ENCODE measurements around the gene MAP3K3. TPM values are rescaled to one million over a fixed set of nuclear protein-coding genes. Genes with fewer than 3 reads are reported as not detected.

The MAP3K3 gene
- total RNA-seq, 4 donors from 2014 or later, result 62.8 to 107 (median 71.7) TPM

- no peak overlapping the region for H3K4me3 ChIP-seq
- H3K27me3 ChIP-seq, result no peaks in the 10 kb centered on the region
- peaks cover 0 to 35% (median 9%) of the 10 kb centered on the region in 4 donors for H3K4me1 ChIP-seq
- TF ChIP-seq EP300 (IDR thresholded peaks at IDR 0.05) (no peak), POLR2A (IDR thresholded peaks at IDR 0.05) (no peak)
- TF ChIP-seq, protein P1, sequence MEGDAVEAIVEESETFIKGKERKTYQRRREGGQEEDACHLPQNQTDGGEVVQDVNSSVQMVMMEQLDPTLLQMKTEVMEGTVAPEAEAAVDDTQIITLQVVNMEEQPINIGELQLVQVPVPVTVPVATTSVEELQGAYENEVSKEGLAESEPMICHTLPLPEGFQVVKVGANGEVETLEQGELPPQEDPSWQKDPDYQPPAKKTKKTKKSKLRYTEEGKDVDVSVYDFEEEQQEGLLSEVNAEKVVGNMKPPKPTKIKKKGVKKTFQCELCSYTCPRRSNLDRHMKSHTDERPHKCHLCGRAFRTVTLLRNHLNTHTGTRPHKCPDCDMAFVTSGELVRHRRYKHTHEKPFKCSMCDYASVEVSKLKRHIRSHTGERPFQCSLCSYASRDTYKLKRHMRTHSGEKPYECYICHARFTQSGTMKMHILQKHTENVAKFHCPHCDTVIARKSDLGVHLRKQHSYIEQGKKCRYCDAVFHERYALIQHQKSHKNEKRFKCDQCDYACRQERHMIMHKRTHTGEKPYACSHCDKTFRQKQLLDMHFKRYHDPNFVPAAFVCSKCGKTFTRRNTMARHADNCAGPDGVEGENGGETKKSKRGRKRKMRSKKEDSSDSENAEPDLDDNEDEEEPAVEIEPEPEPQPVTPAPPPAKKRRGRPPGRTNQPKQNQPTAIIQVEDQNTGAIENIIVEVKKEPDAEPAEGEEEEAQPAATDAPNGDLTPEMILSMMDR (IDR thresholded peaks at IDR 0.05), result no peak
- H3K36me3 ChIP-seq, result peaks cover 7 to 82% (median 53%) of the 10 kb centered on the region in 3 donors
- DNase-seq (ENCODE audit: low spot score in 2 of 2), result no peak
- 78 to 80% methylated on average over 11 of the region's 11 CpGs for WGBS, 2 donors
- no peaks in the 10 kb centered on the region for H3K9me3 ChIP-seq
- no peak overlapping the region for H3K27ac ChIP-seq
These were observed 70.1 kb downstream of the MAP3K3 start for GRCh38 chr17:63692195-63692816.

- peaks cover 0 to 48% (median 21%) of the 10 kb centered on the region in 4 donors for H3K4me1 ChIP-seq
- peaks cover 7 to 75% (median 51%) of the 10 kb centered on the region in 3 donors for H3K36me3 ChIP-seq
- 85 to 87% methylated on average over 14 to 17 of the region's 18 CpGs for WGBS, 2 donors
These were observed 71.3 kb downstream of the MAP3K3 start for GRCh38 chr17:63693411-63694113.

GRCh38 chr17:63694229-63694949, 72.2 kb downstream of the MAP3K3 start:
- Histone ChIP-seq H3K27me3 (no peaks in the 10 kb centered on the region), H3K27ac (peak overlapping the region in 3 of 4 donors; percentile 15 to 45 (median 28)), H3K4me3 (no peak overlapping the region), H3K9me3 (no peaks in the 10 kb centered on the region), H3K4me1 (peaks cover 0 to 56% (median 28%) of the 10 kb centered on the region in 4 donors), H3K36me3 (peaks cover 7 to 66% (median 43%) of the 10 kb centered on the region in 3 donors)
- WGBS, 2 donors, result 63 to 67% methylated on average over 8 to 10 of the region's 12 CpGs
- no peak for DNase-seq (ENCODE audit: low spot score in 2 of 2)
- no peak for TF ChIP-seq EP300 (IDR thresholded peaks at IDR 0.05)
- TF ChIP-seq, protein P1 (IDR thresholded peaks at IDR 0.05), result no peak
- TF ChIP-seq POLR2A (IDR thresholded peaks at IDR 0.05), result no peak

More at GRCh38 chr17:63693411-63694113, 71.3 kb downstream of the MAP3K3 start:
- Histone ChIP-seq H3K9me3 (no peaks in the 10 kb centered on the region), H3K27me3 (no peaks in the 10 kb centered on the region), H3K4me3 (no peak overlapping the region), H3K27ac (no peak overlapping the region)
- TF ChIP-seq POLR2A (IDR thresholded peaks at IDR 0.05), result no peak
- TF ChIP-seq, protein P1 (IDR thresholded peaks at IDR 0.05), result no peak
- TF ChIP-seq EP300 (IDR thresholded peaks at IDR 0.05), result no peak
- DNase-seq (ENCODE audit: low spot score in 2 of 2), result no peak

DNA sequence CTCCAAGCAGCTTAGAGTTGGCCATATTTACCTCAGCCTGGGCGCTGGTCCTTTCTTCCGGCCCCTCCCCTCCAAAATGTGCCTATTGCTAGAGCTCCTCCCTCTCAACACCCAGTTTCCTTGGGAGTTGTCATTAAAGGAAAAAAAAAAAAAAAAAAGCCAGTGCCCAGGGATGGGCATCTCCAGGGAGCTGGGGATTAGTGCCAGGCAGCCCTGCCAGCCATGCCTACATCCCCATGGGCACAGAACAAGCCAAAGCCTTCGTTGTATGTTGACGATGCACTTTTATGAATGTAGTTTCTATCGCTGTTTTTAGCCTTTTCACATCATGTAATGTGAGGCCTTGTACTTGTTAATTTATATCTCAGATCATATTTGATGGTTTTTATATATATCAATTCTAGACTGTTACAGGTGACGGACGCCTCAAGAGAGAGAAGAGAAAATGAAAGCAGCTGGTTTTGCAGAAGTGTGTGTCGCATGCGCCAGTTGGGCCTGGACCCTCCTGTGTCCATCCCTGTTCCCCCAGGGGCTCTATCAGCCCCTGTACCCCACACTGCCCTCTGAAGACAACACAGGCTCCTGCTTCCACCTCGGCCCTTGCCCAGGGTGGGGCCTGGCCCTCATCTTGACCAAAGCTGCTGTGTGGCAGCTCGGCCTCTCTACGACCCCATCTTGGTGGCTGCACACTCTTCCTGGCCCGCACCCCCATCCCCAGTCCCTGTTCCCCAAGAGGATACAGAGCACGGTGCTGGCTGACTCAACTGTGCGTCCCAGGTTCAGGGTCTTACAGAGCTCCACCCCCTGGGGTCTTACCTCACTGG, 72.9 kb downstream of the MAP3K3 start:
- TF ChIP-seq, protein P1 (IDR thresholded peaks at IDR 0.05), result no peak
- TF ChIP-seq EP300 (IDR thresholded peaks at IDR 0.05) (no peak), POLR2A (IDR thresholded peaks at IDR 0.05) (no peak)
- Histone ChIP-seq H3K36me3 (peaks cover 7 to 59% (median 35%) of the 10 kb centered on the region in 3 donors), H3K27ac (peak overlapping the region in 3 of 4 donors; percentile 15 to 97 (median 85)), H3K27me3 (no peaks in the 10 kb centered on the region), H3K4me1 (peaks cover 0 to 57% (median 28%) of the 10 kb centered on the region in 4 donors), H3K4me3 (no peak overlapping the region), H3K9me3 (no peaks in the 10 kb centered on the region)
- 68 to 76% methylated on average over 15 of the region's 15 CpGs for WGBS, 2 donors
- no peak for DNase-seq (ENCODE audit: low spot score in 2 of 2)

Measured in tibial nerve (tissue), 4 donors.